ENCODE measurements around the gene HSD11B2. TPM values are rescaled to one million over a fixed set of nuclear protein-coding genes. Genes with fewer than 3 reads are reported as not detected.

HSD11B2 gene
- total RNA-seq, 1 experiment from 2014 or later: 33.5 TPM

- Histone ChIP-seq H3K79me2 (ENCODE audit: insufficient read depth, low read length) (no peaks in the 10 kb centered on the region), H2BK5ac (ENCODE audit: insufficient read length, low read length) (no peak overlapping the region)
- H3K4me3 Mint-ChIP-seq: no peak overlapping the region
Measured at GRCh38 chr16:67464565-67464964, 33.6 kb downstream of the HSD11B2 start.

More at GRCh38 chr16:67464565-67464964, 33.6 kb downstream of the HSD11B2 start:
- Histone ChIP-seq H3K79me1 (ENCODE audit: insufficient read depth, low read depth, low read length, poor library complexity, severe bottlenecking) (no peaks in the 10 kb centered on the region), H3K4ac (ENCODE audit: low read depth, low read length) (no peak overlapping the region), H2BK15ac (ENCODE audit: low read depth, low read length) (no peak overlapping the region), H3K9me3 (ENCODE audit: control insufficient read depth, low read depth, low read length) (no peaks in the 10 kb centered on the region), H3K4me2 (ENCODE audit: insufficient read depth, insufficient read length, low read length) (no peak overlapping the region), H3K23me2 (ENCODE audit: insufficient read length, low read depth, low read length, poor library complexity, severe bottlenecking) (no peaks in the 10 kb centered on the region), H3K23ac (ENCODE audit: insufficient read length, low read depth, low read length) (no peak overlapping the region), H2BK20ac (ENCODE audit: low read depth, low read length, poor library complexity, severe bottlenecking) (no peak overlapping the region), H3K56ac (ENCODE audit: insufficient read length, low read depth, low read length) (no peak overlapping the region), H4K20me1 (ENCODE audit: control insufficient read depth, insufficient read depth, insufficient read length) (no peaks in the 10 kb centered on the region), H3K9ac (ENCODE audit: extremely low read depth, insufficient read length, low read length) (no peak overlapping the region), H4K8ac (replicated peaks; ENCODE audit: insufficient read length, low read depth, low read length) (no peak overlapping the region), H4K91ac (ENCODE audit: insufficient read length, low read depth, low read length) (no peak overlapping the region), H3K4me1 (ENCODE audit: insufficient read depth, low read length) (no peaks in the 10 kb centered on the region), H2AK5ac (ENCODE audit: insufficient read length, low read length) (no peak overlapping the region), H4K5ac (ENCODE audit: insufficient read length, low read depth, low read length) (no peak overlapping the region), H3K14ac (ENCODE audit: insufficient read depth, low read length) (no peak overlapping the region), H3K27me3 (ENCODE audit: insufficient read depth, low read length) (no peaks in the 10 kb centered on the region), H2BK12ac (ENCODE audit: insufficient read length, low read depth, low read length) (no peak overlapping the region), H2BK120ac (ENCODE audit: low read depth, low read length, poor library complexity, severe bottlenecking) (no peak overlapping the region), H3K27ac (ENCODE audit: insufficient read length, low read depth, low read length) (no peak overlapping the region), H2AFZ (ENCODE audit: low read length) (no peak overlapping the region), H3T11ph (ENCODE audit: low read length) (no peak overlapping the region), H3K18ac (ENCODE audit: insufficient read length, low read depth, low read length) (no peak overlapping the region)
- Mint-ChIP-seq H3K4me1 (peaks cover 4% of the 10 kb centered on the region in 2 experiments), H3K27me3 (ENCODE audit: low read depth) (no peaks in the 10 kb centered on the region), H3K9me3 (no peaks in the 10 kb centered on the region), H3K27ac (no peak overlapping the region), H3K36me3 (ENCODE audit: insufficient read depth in 1 of 3, low read depth in 3 of 3) (no peaks in the 10 kb centered on the region)
- no peak for TF ChIP-seq CTCF (conservative IDR thresholded peaks at IDR 0.05)
- no CpG with 5 or more reads among the region's 2 CpGs for WGBS (ENCODE audit: extremely low coverage, insufficient read length, low lambda C conversion rate)
- DNase-seq: no peak

All from H9 (cell line).